DND-41 (cell line): Measurements from ENCODE around the gene MIEF1.

ENCODE experiments used
- ATAC-seq: fragments of 200-7000 bp; cut with Tn5 transposase; 3 replicates; pipeline ENCODE4 v1.9.1; 2021; ENCODE audit warnings: low read depth; ENCODE audit not compliant: insufficient read depth
- DNase-seq: peaks from one replicate; pipeline ENCODE4 v3.0.0-alpha.2; 2020
- H2AFZ ChIP-seq: 2 replicates; pipeline ENCODE4 v1.6.0; 2012; ENCODE audit warnings: low read depth, low read length
- H3K27ac ChIP-seq: 2 replicates; pipeline ENCODE4 v1.5.1; 2012; ENCODE audit warnings: low read length, inconsistent platforms
- H3K27me3 ChIP-seq: fragments of 200-600 bp; sonication (generic); 2 replicates; pipeline ENCODE4 v1.6.0; 2012; ENCODE audit warnings: low read length, mild to moderate bottlenecking, inconsistent platforms; ENCODE audit not compliant: insufficient read depth, poor library complexity
- H3K36me3 ChIP-seq: 2 replicates; pipeline ENCODE4 v1.5.1; 2012; ENCODE audit warnings: low read length, inconsistent platforms; ENCODE audit not compliant: insufficient read depth
- H3K4me1 ChIP-seq: 2 replicates; pipeline ENCODE4 v1.5.1; 2012; ENCODE audit warnings: mild to moderate bottlenecking, low read length; ENCODE audit not compliant: insufficient read depth
- H3K4me2 ChIP-seq: 2 replicates; pipeline ENCODE4 v1.6.0; 2012; ENCODE audit warnings: mild to moderate bottlenecking, moderate library complexity, low read length, inconsistent platforms; ENCODE audit not compliant: insufficient read depth
- H3K4me3 ChIP-seq, 2 experiments: fragments of 200-600 bp in 1 of 2; shearing (Covaris generic) in 1 of 2; 2 replicates each; pipeline ENCODE4 v1.5.1; 2012 to 2016; ENCODE audit warnings: inconsistent platforms in 2 of 2, low read length in 2 of 2, mild to moderate bottlenecking in 2 of 2, low read depth in 1 of 2, moderate library complexity in 1 of 2
- H3K79me2 ChIP-seq: 2 replicates; pipeline ENCODE4 v1.6.0; 2012; ENCODE audit warnings: low read length, inconsistent platforms; ENCODE audit not compliant: insufficient read depth
- H3K9ac ChIP-seq: 2 replicates; pipeline ENCODE4 v1.6.0; 2012; ENCODE audit warnings: low read depth, mild to moderate bottlenecking, inconsistent platforms, low read length, moderate library complexity
- H3K9me3 ChIP-seq: 2 replicates; pipeline ENCODE4 v1.5.1; 2012; ENCODE audit warnings: low read length, moderate library complexity, mild to moderate bottlenecking, inconsistent platforms; ENCODE audit not compliant: insufficient read depth, severe bottlenecking
- H4K20me1 ChIP-seq: 2 replicates; pipeline ENCODE4 v1.6.0; 2012; ENCODE audit warnings: low read length; ENCODE audit not compliant: insufficient read depth
- EZH2 ChIP-seq: IDR thresholded peaks from 3 replicates; pipeline ENCODE4 v1.6.1; 2012; ENCODE audit warnings: borderline replicate concordance, low read depth, mild to moderate bottlenecking, moderate library complexity, low read length, inconsistent platforms; ENCODE audit not compliant: severe bottlenecking
- TF ChIP-seq, protein P1 (sequence below): IDR thresholded peaks from 2 replicates; pipeline ENCODE4 v1.5.1; 2012; ENCODE audit warnings: borderline replicate concordance, low read length, moderate library complexity, mild to moderate bottlenecking; ENCODE audit not compliant: poor library complexity, severe bottlenecking; ENCODE audit errors: extremely low read depth

MIEF1 gene

DNA sequence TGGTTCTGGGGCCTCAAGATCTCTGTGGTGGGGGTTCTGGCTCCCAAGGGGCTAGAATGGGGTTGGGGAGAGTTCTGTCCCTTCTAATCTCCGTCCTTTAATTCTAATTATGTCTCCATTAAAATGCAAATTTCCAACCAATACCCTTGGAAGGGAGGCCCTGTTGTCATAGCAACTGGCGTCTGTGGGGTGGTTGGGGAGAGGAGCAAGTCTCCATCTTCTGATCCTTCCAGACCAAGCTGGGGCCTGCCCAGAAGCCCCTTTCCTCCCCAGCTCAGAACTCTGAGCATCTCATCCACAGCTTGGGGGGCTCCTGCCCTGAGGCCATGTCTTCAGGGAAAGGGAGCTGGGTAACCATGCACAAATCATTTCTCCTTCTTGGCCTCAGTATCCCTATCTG, 35.9 kb downstream of the MIEF1 start:
- no peaks in the 10 kb centered on the region for H3K36me3 ChIP-seq
- H3K4me2 ChIP-seq, result no peak overlapping the region
- H3K9me3 ChIP-seq, result no peaks in the 10 kb centered on the region
- H3K27ac ChIP-seq, result no peak overlapping the region
- H3K4me3 ChIP-seq, result no peak overlapping the region
- H3K79me2 ChIP-seq, result no peaks in the 10 kb centered on the region
- no peak overlapping the region for H3K9ac ChIP-seq
- DNase-seq (no peak), ATAC-seq (no peak)
- H4K20me1 ChIP-seq, result no peaks in the 10 kb centered on the region
- H2AFZ ChIP-seq, result no peak overlapping the region
- TF ChIP-seq EZH2, result no peak
- TF ChIP-seq, protein P1, sequence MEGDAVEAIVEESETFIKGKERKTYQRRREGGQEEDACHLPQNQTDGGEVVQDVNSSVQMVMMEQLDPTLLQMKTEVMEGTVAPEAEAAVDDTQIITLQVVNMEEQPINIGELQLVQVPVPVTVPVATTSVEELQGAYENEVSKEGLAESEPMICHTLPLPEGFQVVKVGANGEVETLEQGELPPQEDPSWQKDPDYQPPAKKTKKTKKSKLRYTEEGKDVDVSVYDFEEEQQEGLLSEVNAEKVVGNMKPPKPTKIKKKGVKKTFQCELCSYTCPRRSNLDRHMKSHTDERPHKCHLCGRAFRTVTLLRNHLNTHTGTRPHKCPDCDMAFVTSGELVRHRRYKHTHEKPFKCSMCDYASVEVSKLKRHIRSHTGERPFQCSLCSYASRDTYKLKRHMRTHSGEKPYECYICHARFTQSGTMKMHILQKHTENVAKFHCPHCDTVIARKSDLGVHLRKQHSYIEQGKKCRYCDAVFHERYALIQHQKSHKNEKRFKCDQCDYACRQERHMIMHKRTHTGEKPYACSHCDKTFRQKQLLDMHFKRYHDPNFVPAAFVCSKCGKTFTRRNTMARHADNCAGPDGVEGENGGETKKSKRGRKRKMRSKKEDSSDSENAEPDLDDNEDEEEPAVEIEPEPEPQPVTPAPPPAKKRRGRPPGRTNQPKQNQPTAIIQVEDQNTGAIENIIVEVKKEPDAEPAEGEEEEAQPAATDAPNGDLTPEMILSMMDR, result no peak
- peaks cover 24% of the 10 kb centered on the region for H3K4me1 ChIP-seq
- H3K27me3 ChIP-seq, result no peaks in the 10 kb centered on the region

DNA sequence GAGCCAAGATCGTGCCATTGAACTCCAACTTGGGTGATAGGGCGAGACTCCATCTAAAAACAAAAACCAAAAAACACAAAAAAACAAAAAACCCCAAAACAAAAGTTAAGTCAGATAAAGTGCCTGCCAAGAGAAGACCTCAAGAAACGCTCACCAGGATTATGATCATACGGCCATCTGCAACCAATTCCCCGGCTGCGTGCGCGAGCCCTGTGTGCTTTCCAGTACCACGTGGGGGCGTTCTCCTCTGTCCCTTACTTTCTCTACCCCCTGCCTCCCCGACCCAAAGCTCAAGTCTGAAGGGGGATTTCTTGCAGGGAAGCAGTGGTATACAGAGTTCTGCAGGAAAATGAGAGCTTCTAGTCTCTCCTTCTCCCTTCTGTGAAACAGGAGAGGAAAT, 41.0 kb downstream of the MIEF1 start:
- no peaks in the 10 kb centered on the region for H3K79me2 ChIP-seq
- H3K4me3 ChIP-seq, result no peak overlapping the region
- no peak overlapping the region for H3K4me2 ChIP-seq
- H3K9me3 ChIP-seq, result no peaks in the 10 kb centered on the region
- H3K4me1 ChIP-seq, result no peaks in the 10 kb centered on the region; the same call in 1 of the 2 replicates
- no peak for TF ChIP-seq EZH2
- TF ChIP-seq, protein P1, result peak; percentile 62
- no peak overlapping the region for H2AFZ ChIP-seq
- ATAC-seq (0 out of 3 replicates have a peak, but pooled peaks have one; percentile 44), DNase-seq (peak; percentile 39)
- no peak overlapping the region for H3K27ac ChIP-seq
- H3K36me3 ChIP-seq, result no peaks in the 10 kb centered on the region
- no peaks in the 10 kb centered on the region for H3K27me3 ChIP-seq
- peaks cover 8% of the 10 kb centered on the region; the same call in 1 of the 2 replicates for H4K20me1 ChIP-seq
- no peak overlapping the region for H3K9ac ChIP-seq

DNA sequence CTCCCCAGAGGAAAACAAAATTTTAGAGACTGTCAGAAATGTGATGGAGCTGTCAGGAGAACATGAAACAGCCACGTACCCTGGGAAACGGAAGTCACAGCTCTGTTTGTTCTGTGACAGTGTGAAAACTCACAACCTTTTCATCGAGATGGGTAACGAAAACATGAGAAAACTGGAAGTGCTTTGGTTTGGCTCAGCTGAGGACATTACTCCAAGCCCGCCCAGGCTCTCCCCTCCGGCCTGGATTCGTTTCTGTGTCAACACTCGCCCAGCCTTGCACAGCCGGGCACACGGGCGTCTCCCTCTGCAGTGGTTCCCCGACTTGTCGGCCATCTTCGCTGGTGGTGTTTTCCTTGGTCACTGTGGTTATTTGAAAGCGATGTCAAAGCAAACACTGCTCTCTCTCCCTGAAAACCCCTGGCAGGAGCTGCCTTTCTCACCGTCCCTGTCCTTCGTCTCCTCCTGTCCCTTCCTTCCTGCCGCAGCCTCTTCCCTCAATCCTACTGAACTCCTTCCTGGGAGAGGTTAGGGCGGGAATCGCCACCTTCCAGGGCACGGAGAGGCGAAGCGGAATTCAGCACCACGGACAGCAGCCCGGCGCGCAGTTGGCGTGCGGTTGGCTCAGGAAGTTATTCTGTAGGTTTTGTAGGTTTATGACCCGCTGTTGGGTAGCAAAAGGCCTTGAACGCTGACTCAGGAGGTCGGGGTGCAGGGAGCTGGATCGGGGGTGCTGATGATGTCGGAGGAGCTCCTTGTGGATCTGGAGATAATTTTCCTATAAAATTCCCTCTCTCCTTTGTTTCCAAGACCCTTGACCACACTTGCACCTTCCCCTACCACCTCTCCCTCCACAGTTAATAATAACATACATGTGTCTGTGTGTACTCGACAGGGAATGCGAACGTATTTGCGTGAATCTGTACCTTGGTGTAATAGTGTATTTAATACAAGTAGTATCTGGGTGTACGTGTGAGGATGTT, 43.6 kb downstream of the MIEF1 start:
- no peaks in the 10 kb centered on the region for H3K79me2 ChIP-seq
- DNase-seq, result peak; percentile 68
- H3K27ac ChIP-seq, result no peak overlapping the region
- H3K9ac ChIP-seq, result no peak overlapping the region
- no peak overlapping the region for H3K4me3 ChIP-seq
- no peaks in the 10 kb centered on the region for H3K36me3 ChIP-seq
- H3K9me3 ChIP-seq, result no peaks in the 10 kb centered on the region
- H3K4me2 ChIP-seq, result no peak overlapping the region
- ATAC-seq, result peak; percentile 93
- H3K4me1 ChIP-seq, result no peaks in the 10 kb centered on the region; the same call in 1 of the 2 replicates
- peaks cover 10% of the 10 kb centered on the region; the same call in 1 of the 2 replicates for H4K20me1 ChIP-seq
- TF ChIP-seq EZH2, result no peak
- TF ChIP-seq, protein P1, result no peak
- H3K27me3 ChIP-seq, result peaks cover 5% of the 10 kb centered on the region
- no peak overlapping the region for H2AFZ ChIP-seq
